Left forelimb (tissue), 1 donor: ENCODE results near the gene UFC1.
"Not testable (repeated sequence)": the region's sequence is repeated elsewhere in the genome, so short reads cannot be mapped to it uniquely, and the experiment has no call there.

Experiments used
- DNase-seq: peaks from one replicate; pipeline ENCODE4 v3.0.0-alpha.2; 2018; ENCODE audit warnings: low spot score

UFC1 gene

GRCh38 chr1:161153682-161154337 is at the start of gene UFC1:
Gene UFC1, plus strand, starts transcription at chr1:161153978. Its CDS starts 20 bp downstream, at chr1:161153998.
- peak; percentile 90 for DNase-seq

- no peak for DNase-seq
Measured at GRCh38 chr1:161106431-161106830, 47.3 kb upstream of the UFC1 start.

DNA sequence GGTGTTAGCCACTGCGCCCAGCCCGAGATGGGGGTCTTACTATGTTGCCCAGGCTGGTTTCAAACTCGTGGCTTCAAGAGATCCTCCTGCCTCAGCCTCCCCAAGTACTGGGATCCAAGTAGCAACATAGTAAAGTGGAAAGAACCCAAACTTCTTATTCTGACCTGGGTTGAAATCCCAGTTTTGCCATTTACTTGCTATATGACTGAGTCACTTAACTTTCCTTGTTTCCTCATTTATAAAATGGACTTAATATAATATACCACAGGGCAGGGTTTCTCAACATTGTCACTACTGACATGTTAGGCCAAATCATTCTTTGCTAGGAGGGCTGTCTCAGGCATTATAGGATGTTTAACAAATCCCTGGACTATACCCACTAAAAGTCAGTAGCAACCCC is 42.7 kb upstream of the UFC1 start:
- DNase-seq, result no peak

GRCh38 chr1:161111527-161111926 is 42.3 kb upstream of the UFC1 start:
- no peak for DNase-seq

GRCh38 chr1:161113915-161114314 is 39.9 kb upstream of the UFC1 start:
- no peak for DNase-seq

- no peak for DNase-seq
Measured at GRCh38 chr1:161114556-161114955, 39.2 kb upstream of the UFC1 start.

DNA sequence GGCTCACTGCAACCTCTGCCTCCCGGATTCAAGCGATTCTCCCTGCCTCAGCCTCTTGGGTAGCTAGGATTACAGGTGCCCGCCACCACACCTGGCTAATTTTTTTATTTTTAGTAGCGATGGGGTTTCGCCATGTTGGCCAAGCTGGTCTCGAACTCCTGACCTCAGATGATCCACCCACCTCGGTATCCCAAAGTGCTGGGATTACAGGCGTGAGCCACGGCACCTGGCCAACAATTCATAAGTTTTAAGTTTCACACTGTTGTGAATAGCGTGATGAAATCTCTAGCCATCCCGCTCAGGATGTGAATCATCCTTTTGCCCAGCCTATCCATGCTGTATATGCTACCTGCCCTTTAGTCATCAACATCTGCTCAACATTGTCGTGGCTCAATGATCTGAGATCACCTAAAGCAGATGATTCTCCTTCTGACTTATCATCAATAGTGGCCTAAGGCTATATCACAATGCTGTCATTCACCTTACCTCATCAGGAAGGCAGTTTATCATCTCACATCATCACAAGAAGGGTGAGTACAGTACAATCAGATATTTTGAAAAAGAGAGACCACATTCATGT is 38.6 kb upstream of the UFC1 start:
- DNase-seq, result no peak

GRCh38 chr1:161115961-161116360 is 37.8 kb upstream of the UFC1 start:
- not testable (repeated sequence) for DNase-seq

DNA sequence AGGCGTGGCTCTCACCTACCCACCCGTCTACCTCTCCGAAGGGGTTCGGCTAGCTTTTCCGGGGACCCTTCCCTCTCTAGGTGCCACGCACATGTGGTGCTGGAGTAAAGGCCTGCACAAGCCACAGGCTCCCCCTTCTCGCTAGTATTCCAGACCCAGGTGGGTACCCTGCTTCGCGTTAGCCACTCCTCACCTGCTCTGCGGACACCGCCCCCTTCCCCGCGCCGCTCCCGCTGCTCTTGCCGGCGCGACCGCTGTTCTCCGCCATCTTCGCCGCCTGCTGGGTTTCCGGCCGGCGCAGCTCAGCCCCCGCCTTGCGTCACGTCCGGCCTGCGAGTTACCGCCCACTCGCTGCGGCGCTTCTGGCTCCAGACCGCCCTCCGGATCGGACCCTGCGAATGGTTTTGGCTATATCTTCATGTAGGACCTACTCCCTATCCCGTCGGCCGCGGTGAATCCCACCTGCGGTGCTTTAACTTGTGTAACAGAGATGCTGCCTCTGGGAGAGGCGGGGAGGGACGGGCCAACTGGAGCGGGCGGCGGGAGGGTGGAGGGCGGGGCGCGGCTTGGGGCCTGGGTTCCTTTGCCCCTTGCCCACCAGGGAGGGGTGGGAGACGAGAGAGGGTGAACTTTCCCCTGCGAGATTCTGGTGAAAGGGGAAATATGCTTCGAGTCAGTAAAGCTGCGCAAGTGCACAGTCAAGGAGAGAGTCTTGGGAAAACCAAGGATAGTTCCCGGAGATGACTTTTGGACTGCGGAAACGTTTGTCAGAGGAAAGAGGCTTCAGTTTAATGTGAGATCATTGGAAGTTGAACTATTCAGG is 35.8 kb upstream of the UFC1 start, which contains the start of the genes NIT1 and PFDN2:
TSS of gene NIT1 (plus strand) at position 347 of the 823 bp plus-strand sequence. CDS start at position 419, 72 bp downstream.
TSS of gene PFDN2 (minus strand) at position 279 of the 823 bp plus-strand sequence. CDS start at position 268, 11 bp downstream.
- peak; percentile 95 for DNase-seq

GRCh38 chr1:161119092-161119903 is 34.5 kb upstream of the UFC1 start:
- DNase-seq, result no peak

DNA sequence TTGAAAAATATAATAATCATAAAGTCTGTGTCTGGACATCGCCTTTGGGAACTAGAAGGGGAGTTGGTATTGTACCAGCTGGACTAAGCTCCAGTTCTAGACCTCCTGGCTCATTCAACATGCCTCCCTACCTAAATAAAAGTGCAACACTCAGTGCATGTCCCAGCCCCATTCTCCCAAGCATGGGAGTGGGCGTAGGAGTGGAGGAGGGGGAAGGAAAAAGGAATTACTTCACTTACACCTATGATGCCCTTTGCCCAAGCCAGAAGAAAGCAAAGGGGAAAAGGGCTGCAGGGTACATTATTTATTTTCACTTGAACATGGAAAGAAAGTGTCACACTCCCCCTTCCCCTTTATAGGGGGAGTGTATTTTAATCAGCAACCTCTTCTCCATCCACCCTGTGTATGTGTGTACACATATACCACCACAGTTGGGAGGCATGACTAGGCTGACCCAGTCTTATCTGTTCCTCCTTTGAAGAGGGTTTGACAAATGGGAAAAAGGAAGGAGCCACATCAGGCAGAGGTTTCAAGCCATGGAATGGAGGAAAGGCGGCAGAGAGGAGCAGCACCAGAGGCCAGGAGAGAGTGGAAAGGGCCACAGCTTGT is 32.6 kb upstream of the UFC1 start:
- no peak for DNase-seq

DNA sequence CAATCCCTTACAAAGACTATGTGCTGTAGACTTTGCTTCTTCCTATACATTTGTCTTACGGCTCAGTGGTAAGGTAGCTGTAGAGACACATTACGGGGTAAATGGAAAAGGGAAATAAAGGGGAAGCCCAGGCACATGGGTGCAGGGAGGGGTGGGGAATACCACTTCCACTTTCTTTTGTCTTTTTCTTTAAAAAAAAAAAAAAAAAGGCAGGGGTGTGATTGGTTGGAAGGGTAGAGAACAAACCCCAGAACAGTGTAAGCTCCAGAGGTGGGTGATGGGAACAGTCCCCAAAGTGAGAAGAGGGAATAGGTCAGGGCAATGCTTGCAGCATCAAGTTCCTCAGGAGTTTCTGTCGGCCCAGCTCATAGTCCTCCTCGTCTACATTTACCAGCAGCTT is 31.9 kb upstream of the UFC1 start:
- DNase-seq, result no peak

- no peak for DNase-seq
Measured at GRCh38 chr1:161122967-161123366, 30.8 kb upstream of the UFC1 start.

DNA sequence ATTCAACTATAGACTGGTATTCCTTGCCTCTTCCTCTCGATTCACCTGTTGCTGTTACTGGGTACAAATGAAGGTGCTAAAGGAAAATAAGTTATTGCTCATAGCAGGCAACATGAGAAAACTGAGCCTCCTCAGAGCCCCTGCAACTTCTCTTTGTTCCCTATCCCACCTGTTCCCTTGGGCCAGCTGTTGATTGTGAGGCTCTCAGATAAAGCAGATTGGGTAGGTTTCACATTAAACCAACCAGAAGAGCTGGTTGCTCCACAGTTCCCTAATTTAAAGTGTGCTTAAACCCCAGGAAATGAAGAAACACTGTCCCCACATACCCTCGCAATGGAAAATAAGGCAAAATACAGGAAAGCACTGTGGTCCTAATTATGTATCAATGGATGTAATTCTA is 26.1 kb upstream of the UFC1 start:
- DNase-seq, result no peak

DNA sequence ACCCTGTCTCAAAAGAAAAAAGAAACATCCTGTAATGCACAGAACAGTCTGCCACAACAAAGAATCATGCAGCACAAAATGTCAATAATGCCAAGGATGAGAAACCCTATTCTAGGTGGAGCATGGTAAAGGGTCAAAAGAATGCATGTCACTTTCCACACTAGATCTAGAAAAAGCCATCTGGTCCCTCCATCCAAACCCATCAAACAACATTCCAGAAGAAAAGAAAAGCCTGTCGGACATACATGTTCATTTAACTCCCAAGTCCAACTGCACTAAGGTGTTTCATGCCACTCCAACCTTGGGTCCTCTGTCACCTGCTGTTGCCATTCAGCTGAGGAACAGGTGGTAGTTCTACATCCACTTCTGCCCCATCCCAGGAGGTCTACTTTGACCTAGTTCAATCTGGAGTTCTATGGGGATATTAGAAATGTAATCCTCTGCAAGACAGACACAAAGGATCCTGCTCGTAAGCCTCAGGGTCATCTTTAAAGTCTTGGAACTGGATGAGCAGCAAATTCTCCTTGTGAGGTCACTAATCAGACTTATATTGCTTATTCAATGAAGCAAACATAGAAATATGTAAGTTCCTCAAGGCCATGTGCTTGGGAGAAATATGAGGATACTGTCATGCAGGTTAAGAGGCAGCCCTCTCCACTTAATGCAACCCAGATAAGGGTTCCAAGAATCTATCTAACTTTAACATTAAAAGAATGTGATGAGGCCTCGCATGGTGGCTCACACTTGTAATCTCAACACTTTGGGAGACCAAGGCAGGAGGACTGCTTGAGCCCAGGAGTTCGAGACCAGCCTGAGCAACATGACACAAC is 25.0 kb upstream of the UFC1 start:
- DNase-seq, result no peak

DNA sequence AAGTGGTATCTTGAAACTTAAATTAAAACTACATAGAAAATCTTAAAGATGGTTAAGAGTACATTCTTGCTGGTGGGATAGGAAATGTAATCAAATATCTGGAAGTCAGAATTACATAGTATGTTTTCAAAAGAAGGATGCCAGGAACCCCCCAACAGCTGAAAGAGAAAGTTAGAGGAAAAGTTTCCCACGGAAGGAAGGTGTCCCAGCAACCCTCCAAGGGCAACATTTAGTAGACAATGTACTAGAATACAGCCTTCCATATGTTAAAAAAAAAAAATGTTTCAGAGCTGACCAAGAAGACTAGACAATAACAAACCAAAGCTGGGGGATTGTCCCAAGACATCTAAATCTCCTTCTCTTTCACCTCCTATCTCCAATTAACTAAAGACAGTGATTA is 23.5 kb upstream of the UFC1 start:
- DNase-seq, result no peak

DNA sequence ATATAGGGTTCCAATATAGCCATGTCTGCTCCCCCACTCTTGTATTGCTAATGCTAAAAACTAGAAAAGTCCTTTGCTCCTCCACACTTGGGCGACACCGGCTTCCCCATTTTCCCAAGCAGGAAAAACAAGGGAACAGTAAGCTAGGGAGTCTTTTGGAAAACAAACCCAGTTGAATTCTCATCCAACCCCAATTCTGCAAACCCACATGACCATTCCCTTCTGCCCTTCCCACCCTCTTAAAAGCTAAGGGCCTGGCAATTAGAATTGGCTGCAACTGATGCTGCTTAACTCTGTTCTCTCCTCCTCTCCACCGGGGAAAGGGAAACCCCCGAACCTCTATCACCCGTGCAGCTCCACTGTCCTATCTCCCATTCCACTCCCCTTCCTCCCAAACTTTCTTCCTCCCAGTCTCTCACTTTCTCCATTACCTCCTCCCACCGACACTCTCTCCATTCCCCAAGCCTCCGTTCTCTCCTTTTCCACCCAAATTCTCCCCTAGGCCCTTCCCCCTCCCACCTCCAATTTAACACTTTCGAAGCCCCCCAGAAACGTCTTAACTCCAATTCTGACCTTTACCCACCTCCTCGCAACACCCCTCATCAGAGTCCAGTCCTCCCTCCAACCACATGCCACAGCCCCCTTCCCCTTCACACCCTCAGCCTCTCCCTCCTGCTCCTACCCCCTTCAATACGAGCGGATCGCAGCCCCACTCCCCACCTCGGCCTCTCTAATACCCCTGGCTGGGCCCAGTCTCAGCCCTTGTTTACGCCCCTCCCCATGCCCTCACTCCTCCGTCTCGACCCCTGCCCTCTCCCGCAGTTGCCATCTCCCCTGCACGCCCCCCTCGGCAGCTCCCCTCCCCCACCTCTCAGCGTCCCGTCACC is 22.0 kb upstream of the UFC1 start:
- DNase-seq, result no peak

DNA sequence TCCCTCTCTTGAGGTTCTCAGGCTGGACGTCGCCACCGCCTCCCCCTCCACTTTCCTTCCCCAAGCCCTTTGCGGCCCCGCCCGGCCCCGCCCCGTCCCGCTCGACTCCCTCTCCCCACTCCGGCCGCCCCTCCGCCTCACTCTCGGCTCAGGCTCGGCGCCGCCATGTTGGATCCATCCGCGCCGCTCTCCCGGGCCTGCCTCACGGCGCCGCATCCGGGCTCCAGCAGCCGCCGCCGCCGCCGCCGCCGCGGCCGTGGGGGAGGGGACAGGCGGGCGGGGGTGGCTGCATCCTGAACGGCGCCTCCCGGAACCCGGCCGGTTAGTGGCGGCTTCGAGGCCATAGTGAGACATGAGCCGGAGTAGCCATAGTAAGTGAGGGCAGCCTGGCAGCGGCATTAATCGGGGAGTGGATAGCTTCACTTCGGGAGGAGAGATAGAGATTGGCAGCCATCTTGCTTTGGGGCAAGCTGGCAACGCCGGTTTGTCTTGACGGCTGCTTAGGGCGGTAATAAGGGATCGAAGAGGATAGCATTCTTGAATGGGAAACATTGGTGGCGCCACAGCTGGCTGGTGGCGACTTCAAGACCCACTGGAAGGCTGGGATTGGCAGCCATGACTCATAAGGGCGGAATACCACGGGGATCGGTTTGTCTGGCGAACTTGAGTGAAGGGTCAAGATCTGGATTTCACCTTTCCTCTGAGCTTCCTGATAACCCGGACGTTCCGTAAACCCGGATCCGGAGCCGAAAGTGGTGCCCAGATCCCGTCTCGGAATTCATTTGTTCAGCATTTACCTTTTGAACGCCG is 21.2 kb upstream of the UFC1 start, which contains the start of gene DEDD:
TSS of gene DEDD (minus strand) at position 258 of the 810 bp plus-strand sequence. CDS start 8,205 bp downstream, outside the sequence.
- DNase-seq, result peak; percentile 96
